CMK (cell line): ENCODE results near the gene ANKRD55.
"Not testable (repeated sequence)": the region's sequence is repeated elsewhere in the genome, so short reads cannot be mapped to it uniquely, and the experiment has no call there.

Source experiments
- DNase-seq: peaks from one replicate; pipeline ENCODE4 v3.0.0-alpha.2; 2010; ENCODE audit warnings: low read depth

ANKRD55 gene

DNA sequence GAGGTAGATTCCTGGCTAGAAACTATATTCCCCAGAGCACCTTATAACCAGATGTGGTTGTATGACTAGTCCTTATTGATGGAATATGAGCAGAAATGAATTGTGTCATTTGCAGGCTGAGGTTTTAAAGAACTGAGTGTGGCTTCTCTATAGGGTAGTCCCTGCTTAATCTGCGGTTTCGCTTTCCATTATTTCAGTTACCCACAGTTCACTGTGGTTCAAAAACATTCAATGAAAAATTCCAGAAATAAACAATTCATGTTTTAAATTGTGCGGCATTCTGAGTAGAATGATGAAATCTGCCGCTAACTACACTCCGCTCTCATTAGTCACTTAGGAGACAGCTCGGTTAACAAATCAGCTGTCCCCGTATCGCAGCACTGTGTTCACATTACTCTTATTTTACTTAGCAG, 65.1 kb downstream of the ANKRD55 start:
- DNase-seq = no peak

GRCh38 chr5:56167519-56167918, 65.6 kb downstream of the ANKRD55 start:
- no peak for DNase-seq

DNA sequence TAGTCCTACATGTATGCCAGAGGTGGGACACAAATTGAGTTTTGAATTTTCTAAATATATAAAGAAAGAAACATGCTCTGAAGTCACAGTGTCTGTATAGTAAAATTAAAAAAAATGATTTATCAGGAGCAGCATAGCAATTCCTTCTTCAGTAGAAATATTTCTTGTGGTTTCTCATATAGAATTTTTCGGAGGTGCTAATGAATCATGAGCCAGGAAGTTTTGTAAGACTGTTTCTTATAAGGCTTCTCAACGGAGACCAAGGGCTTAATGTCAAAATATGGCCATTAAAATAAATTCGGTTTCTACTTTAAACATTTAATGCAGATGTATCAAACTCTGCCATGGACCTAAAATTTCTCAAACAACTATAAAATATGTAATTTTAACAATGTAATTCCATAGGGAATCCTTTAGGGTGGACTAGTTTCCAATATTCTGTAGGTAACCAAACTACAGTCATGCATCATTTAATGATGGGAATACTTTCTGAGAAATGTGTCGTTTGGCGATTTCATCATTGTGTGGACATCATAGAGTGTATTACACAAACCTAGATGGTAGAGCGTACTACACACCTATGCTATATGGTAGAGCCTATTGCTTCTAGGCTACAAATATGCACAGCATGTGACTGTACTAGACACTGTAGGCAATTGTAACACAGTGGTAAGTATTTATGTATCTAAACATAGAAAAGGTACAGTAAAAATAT, 66.3 kb downstream of the ANKRD55 start:
- DNase-seq = no peak

- DNase-seq = no peak
Observed at GRCh38 chr5:56164376-56164775, 68.8 kb downstream of the ANKRD55 start.

- DNase-seq = no peak
Observed at GRCh38 chr5:56161927-56162326, 71.2 kb downstream of the ANKRD55 start.

GRCh38 chr5:56161439-56161823, 71.7 kb downstream of the ANKRD55 start:
- DNase-seq = no peak

DNA sequence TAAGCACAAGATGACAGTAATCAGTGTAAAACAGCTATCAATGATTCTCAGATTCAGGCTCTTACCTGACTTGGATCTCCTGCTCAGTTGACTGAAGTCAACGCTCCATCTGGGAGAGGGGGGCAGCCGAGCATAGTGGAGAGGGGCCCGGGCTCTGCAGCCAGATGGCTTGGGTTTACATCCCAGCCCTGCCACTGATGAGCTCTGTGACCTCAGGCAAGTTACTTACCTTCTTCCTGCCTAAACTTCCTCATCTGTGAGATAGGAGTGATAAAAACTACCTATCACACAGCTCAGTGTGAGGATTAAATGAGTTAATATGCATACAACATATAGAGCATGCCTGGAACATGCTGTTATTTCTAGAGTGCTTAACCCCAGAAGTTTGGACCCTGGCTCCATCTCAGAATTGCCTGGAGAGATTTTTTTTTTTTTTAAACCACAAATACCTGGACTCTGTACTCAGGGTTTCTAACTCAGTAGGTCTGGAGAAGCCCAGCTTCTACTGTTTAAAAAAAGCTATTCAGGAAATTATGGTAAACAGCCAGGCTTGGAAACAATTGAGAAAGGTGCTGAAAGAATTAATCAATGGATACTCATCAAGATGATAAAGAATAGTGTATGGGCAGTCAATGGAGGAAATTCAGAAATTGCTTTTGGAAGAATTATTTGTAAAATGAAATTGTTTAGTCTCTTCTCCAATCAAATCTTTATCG, 72.2 kb downstream of the ANKRD55 start:
- DNase-seq = no peak

GRCh38 chr5:56159521-56159947, 73.6 kb downstream of the ANKRD55 start:
- DNase-seq = no peak

DNA sequence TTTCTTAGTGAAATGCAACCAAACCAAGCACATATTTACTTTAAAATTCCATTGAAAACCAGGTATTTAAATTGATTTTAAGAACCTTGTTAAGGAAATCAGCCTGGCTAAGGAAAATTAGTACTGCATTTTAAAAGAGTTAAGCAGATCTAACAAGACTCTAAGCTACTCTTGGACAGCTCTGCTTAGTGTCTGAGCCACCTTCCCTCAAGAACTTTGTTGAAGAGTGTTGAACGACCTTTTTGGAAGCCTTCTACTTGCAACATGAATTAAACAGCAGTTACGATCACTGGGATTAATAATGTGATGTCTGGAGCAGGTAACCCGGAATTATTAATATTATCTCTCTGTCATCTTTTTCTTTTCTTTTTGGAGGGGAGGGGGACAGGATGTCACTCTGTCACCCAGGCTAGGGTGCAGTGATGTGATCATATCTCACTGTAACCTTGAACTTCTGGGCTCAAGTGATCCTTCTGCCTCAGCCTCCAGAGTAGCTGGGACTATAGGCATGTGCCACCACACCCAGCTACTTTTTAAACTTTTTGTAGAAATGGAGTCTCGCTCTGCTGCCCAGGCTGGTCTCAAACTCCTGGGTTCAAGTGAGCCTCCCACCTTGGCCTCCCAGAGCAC, 74.7 kb downstream of the ANKRD55 start:
- no peak for DNase-seq

DNA sequence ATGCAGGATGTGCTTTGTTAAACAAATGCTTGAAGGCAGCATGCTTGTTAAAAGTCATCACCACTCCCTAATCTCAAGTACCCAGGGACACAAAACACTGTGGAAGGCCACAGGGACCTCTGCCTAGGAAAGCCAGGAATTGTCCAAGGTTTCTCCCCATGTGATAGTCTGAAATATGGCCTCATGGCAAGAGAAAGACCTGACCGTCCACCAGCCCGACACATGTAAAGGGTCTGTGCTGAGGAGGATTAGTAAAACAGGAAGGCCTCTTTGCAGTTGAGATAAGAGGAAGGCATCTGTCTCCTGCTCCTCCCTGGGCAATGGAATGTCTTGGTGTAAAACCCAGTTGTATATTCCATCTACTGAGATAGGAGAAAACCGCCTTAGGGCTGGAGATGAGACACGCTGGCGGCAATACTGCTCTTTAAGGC, 75.9 kb downstream of the ANKRD55 start:
- DNase-seq = not testable (repeated sequence)

DNA sequence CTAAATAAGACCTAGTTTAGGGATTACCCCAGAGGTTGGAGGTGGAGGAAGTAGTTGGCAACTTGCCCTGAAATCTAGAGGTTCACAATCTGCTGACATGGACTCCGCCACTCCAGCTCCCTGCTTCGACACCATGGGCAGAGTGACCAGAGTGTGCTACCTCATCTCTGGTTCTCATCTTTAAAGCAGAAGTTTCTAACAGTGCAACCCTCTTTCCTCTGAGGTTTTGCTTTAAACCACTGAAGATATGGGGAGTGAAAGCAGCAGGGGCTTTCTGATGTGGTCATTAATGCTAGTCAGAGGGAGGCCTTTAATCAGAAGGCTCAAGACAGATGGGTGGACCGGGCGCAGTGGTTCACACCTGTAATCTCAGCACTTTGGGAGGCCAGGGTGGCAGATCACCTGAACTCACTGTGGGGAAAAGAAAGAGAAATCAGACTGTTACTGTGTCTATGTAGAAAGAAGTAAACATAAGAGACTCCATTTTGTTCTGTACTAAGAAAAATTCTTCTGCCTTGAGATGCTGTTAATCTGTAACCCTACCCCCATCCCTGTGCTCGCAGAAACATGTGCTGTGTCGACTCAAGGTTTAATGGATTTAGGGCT, 76.4 kb downstream of the ANKRD55 start:
- not testable (repeated sequence) for DNase-seq

DNA sequence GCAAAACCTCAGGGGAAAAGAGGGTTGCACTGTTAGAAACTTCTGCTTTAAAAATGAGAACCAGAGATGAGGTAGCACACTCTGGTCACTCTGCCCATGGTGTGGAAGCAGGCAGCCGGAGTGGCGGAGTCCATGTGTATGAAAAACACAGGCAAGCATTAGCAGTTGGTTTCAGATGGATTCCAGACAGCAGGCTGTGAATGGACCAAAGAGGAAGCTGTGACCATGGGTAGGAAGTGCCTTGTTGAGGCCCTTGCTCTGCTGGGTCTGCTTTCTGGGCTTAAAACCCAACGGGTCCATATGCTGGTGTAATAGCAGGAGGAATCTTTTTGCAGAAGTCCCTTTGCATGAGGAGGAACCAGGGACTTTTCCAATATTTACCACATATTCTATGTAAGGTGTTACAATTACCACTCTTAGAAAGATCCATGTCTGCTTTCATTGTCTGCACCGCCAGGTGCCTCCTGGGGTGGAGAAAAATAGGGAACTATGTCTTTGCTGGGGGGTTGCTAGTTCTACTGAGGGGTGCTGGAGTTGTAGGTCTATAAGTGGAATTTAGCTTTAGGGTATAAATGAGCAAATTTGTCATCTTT, 77.0 kb downstream of the ANKRD55 start:
- DNase-seq = no peak

DNA sequence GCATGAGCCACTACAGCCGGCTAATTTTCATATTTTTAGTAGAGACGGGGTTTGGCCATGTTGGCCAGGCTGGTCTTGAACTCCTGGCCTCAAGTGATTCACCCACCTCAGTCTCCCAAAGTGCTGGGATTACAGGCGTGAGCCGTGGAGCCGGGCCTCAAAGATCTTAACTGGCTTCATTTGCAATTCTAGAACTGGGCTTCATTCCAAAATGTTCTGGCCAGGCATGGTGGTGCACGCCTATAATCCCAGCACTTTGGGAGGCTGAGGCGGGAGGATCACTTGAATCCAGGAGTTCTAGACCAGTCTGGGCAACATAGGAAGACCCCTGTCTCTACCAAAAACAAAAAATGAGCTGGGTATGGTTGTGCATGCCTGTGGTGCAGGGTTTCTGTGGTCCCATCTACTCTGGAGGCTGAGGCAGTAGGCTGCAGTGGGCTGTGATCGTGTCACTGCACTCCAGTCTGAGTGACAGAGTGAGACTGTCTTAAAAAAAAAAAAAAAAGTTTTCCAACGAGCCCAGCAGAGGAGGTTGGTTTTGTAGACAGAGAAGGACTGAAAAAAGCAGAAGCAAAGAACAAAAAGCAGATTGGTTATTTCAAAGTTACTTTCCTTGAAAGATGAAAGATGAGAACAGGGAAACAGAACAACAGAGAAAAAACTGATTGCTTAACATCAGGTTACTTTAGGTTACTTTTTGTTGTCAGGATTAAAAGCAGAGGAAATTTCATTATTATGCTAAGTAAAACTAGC, 78.2 kb downstream of the ANKRD55 start:
- DNase-seq = no peak

DNA sequence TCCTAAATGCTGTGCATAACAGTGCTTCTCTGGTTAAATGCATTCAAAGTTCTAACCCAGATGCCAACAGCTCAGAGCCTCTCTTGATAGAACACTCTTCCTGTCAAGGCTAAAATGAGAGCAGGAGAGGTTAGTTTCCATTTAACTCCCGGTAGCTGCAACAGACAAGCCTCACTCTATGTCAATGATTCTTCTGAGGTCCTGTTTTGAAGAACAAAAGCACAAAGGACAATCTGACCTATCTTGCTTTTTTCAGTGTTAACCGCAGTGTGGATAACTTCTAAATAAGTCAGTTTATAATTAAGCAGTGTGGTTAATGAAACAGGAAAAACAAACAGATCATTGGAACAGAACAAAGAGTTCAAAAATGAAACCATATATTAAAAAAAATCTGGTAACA, 80.7 kb downstream of the ANKRD55 start:
- no peak for DNase-seq

DNA sequence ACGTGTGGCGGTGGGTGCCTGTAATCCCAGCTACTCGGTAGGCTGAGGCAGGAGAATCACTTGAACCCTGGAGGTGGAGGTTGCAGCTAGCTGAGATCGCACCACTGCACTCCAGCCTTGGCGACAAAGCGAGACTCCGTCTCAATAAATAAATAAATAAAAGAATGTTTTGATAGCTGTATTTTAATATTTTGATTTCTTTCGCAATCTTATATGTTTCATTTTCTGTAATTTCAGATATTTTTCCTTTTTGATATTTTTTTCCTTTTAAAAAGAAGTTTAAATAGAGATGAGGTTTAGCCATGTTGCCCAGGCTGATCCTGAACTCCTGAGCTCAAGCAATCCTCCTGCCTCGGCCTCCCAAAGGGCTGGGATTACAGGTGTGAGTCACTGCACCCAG, 82.4 kb downstream of the ANKRD55 start:
- not testable (repeated sequence) for DNase-seq

DNA sequence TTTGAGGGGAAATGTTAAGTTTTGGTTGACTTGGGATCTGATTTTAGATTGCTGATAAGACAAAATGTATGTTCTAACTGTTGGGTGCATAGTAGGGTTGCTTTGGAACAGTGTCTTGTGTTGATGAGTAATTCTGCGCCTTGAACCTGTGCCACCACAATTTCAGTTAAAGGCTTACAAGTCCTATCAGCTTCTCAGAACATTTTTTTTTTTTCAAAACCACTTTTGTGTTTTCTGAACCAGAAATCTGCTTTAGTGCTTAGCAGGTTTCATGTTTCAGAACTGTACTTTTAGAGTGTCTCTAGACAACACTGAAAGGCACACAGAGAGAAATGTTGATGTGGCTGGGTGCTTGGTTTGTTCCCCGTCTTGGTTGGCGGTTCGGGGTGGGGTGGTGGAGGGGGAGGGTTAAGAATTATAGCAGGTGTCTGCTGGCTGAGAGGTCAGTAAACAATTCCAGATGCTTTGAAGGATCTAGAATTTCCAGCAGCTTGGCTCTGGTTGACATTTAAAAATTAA, 84.6 kb downstream of the ANKRD55 start:
- no peak for DNase-seq

GRCh38 chr5:56147659-56148230, 85.4 kb downstream of the ANKRD55 start:
- no peak for DNase-seq

GRCh38 chr5:56147106-56147505, 86.0 kb downstream of the ANKRD55 start:
- DNase-seq = no peak

- no peak for DNase-seq
Observed at GRCh38 chr5:56146674-56147073, 86.5 kb downstream of the ANKRD55 start.

GRCh38 chr5:56145511-56145910, 87.6 kb downstream of the ANKRD55 start:
- no peak for DNase-seq

- no peak for DNase-seq
Observed at GRCh38 chr5:56145106-56145505, 88.0 kb downstream of the ANKRD55 start.
